Activated CD8-positive, alpha-beta T cell treated with anti-CD3 and anti-CD28 coated beads for 36 hours (primary cell): ENCODE results near the gene CARD14. TPM values are rescaled to one million over a fixed set of nuclear protein-coding genes. Genes with fewer than 3 reads are reported as not detected.
A peak's percentile ranks its signal among the peaks of the same experiment; 100 is the strongest.

Experiments
- ATAC-seq: fragments of 200-7000 bp; cut with Tn5 transposase; one replicate; pipeline ENCODE4 v1.10.0; 2021; ENCODE audit warnings: mild to moderate bottlenecking, moderate library complexity
- CTCF ChIA-PET: fragments of 350-600 bp; sonication (Branson Sonifier 250); formaldehyde crosslinking; loops from one replicate; lab custom pipeline; 2021; ENCODE audit warnings: antibody characterized with exemption; lab: Charles Lee
- POLR2A ChIA-PET: fragments of 350-600 bp; sonication (Branson Sonifier 250); formaldehyde crosslinking; loops from one replicate; lab custom pipeline; 2021; ENCODE audit warnings: antibody characterized with exemption; lab: Charles Lee
- DNase-seq: peaks from one replicate; pipeline ENCODE4 v3.0.0-alpha.2; 2020
- H3K27ac Mint-ChIP-seq: one replicate; pipeline ENCODE4 v1.8.0; 2021; ENCODE audit warnings: mild to moderate bottlenecking, mixed read lengths
- H3K27me3 Mint-ChIP-seq: one replicate; pipeline ENCODE4 v1.8.0; 2021; ENCODE audit warnings: mixed read lengths
- H3K36me3 Mint-ChIP-seq: one replicate; pipeline ENCODE4 v1.8.0; 2021; ENCODE audit warnings: low read depth, mixed read lengths
- H3K4me1 Mint-ChIP-seq: one replicate; pipeline ENCODE4 v1.8.0; 2021; ENCODE audit warnings: low read depth, mixed read lengths
- H3K4me3 Mint-ChIP-seq: one replicate; pipeline ENCODE4 v1.8.0; 2021; ENCODE audit warnings: mild to moderate bottlenecking, moderate library complexity, mixed read lengths
- H3K9me3 Mint-ChIP-seq: one replicate; pipeline ENCODE4 v1.8.0; 2021; ENCODE audit warnings: mixed read lengths
- intact Hi-C: fragments of 100-400 bp; cut with micrococcal nuclease; formaldehyde crosslinking; loops from one replicate; pipeline ENCODE4 v1.10.0; 2022
- total RNA-seq, 2 experiments: library from RNA; stranded (reverse); gene quantifications; one replicate each; pipeline ENCODE4 v1.2.3, GENCODE V29; 2021
- TF ChIP-seq, protein P1 (sequence below): fragments of 200-600 bp; IDR thresholded peaks from one replicate; pipeline ENCODE4 v1.8.0; 2022; ENCODE audit warnings: antibody characterized with exemption, mild to moderate bottlenecking

CARD14 gene
- total RNA-seq, 2 experiments from 2014 or later = 0.11 to 0.50 TPM

DNA sequence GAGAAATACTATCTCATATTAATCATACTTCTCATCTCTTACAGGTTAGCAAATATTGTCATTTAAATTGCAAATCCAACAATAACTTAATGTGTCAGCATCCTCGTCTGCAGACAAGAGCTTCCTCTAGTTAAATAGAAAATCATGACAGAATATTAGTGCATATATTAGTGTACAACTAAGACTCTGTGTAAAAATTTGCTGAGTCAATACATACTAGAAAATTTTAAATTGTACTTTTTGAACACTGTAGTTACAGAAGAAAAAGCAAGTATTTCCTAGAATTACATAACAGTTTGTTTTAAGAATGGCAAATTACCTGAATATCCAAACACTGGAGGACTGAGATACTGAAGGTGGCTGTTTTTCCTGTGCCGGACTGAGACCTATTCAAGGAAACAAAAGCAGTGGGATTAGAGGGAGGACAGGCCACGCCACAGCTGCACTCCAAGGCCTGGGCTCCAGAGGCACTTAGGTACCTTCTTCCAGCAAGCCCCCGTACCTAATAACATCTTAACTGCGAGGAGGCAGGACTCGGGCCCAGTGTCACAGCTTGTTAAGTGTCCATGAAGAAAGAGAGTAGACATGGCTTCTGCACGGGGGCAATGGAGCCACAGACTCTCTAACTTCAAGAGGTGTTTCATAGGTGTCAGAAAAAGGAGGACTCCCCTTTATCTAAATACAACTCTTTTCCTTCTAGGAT, 28.2 kb upstream of the CARD14 start:
- no peak for DNase-seq
- ChIA-PET CTCF (interaction anchor here (4.0 to 5.4 kb wide), 2 partner anchors 40 to 58 kb away, joined by 18 to 26 read pairs; partner anchors contain the start of gene GAA), POLR2A (interaction anchor here (1.0 to 3.2 kb wide), 5 partner anchors 8 to 137 kb away, joined by 3 to 19 read pairs (median 4); partner anchors contain the start of gene GAA)
- no peaks in the 10 kb centered on the region for H3K27me3 Mint-ChIP-seq
- peaks cover 77% of the 10 kb centered on the region for H3K36me3 Mint-ChIP-seq
- no peaks in the 10 kb centered on the region for H3K9me3 Mint-ChIP-seq
- H3K27ac Mint-ChIP-seq = no peak overlapping the region
- H3K4me1 Mint-ChIP-seq = peaks cover 31% of the 10 kb centered on the region
- no peak for ATAC-seq
- intact Hi-C loops = no loop called here
- no peak overlapping the region for H3K4me3 Mint-ChIP-seq
- TF ChIP-seq, protein P1, sequence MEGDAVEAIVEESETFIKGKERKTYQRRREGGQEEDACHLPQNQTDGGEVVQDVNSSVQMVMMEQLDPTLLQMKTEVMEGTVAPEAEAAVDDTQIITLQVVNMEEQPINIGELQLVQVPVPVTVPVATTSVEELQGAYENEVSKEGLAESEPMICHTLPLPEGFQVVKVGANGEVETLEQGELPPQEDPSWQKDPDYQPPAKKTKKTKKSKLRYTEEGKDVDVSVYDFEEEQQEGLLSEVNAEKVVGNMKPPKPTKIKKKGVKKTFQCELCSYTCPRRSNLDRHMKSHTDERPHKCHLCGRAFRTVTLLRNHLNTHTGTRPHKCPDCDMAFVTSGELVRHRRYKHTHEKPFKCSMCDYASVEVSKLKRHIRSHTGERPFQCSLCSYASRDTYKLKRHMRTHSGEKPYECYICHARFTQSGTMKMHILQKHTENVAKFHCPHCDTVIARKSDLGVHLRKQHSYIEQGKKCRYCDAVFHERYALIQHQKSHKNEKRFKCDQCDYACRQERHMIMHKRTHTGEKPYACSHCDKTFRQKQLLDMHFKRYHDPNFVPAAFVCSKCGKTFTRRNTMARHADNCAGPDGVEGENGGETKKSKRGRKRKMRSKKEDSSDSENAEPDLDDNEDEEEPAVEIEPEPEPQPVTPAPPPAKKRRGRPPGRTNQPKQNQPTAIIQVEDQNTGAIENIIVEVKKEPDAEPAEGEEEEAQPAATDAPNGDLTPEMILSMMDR = no peak

DNA sequence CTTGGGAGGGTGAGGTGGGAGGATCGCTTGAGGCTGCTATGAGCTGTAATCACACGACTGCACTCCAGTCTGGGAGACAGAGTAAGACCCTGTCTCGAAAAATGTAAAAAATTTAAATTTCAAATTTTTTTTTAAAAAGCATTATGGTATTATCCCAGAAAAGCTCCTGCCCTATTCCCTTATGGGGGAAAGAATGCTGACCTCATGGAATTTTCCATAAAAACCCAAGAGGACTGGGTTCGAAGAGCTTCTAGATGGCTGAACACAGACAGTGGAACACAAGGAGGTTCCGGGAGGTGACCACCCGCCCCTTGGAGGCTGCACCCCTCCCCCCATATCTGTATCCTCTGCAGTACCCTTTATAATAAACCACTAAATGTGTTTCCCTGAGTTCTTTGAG, 26.9 kb upstream of the CARD14 start:
- H3K4me3 Mint-ChIP-seq = no peak overlapping the region
- H3K27ac Mint-ChIP-seq = no peak overlapping the region
- DNase-seq = no peak
- H3K4me1 Mint-ChIP-seq = peaks cover 31% of the 10 kb centered on the region
- ChIA-PET POLR2A (interaction anchor here (0.6 to 3.2 kb wide), 6 partner anchors 9 to 42 kb away, joined by 3 to 19 read pairs (median 4); partner anchors contain the start of gene GAA), CTCF (interaction anchor here (0.9 to 5.4 kb wide), 3 partner anchors 42 to 135 kb away, joined by 3 to 26 read pairs (median 18); partner anchors contain the start of gene GAA)
- TF ChIP-seq, protein P1 = no peak
- intact Hi-C loops = no loop called here
- ATAC-seq = no peak
- no peaks in the 10 kb centered on the region for H3K27me3 Mint-ChIP-seq
- peaks cover 68% of the 10 kb centered on the region for H3K36me3 Mint-ChIP-seq
- H3K9me3 Mint-ChIP-seq = no peaks in the 10 kb centered on the region

DNA sequence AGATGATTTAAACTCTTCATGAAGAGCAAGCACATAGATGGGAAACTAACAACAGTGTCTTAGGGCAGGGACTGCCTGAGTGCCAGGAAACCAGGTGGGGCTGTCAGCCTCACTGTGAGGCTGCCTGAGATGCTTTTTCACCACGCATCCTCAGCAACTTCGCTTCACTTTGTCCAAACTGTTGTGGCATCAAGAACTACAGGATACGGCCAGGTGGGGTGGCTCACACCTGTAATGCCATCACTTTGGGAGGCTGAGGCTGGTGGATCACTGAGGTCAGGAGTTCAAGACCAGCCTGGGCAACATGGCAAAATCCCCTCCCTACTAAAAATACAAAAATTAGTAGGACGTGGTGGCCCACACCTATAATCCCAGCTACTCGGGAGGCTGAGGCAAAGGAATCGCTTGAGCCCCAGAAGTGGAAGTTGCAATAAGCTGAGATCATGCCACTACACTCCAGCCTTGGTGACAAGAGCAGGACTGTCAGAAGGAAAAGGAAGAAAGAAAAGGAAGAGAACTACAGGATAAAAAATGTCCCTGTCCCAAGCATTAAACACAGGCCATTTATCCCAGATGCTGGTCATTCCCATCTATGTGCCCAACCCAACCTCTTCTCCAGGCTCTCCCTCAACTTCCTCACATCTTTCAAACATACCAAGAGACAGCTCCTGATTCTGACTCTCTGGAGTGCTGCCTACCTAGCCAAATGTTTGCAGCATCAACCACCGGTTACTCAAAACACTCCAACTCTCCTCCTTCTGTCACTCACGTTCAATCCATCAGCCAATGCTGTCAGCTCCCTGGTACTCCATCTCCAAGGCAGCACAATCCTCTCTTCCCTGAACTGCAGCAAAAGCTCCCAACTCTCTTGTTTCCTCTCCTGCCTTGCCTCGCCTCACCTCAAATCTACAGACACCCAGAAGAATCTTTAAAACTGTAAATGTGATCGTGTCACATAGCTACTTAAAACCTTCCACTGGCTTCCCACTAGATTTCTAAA, 24.5 kb upstream of the CARD14 start:
- Mint-ChIP-seq H3K27me3 (no peaks in the 10 kb centered on the region), H3K36me3 (peaks cover 47% of the 10 kb centered on the region), H3K4me1 (peaks cover 33% of the 10 kb centered on the region), H3K27ac (peak overlapping the region; percentile 81), H3K9me3 (no peaks in the 10 kb centered on the region), H3K4me3 (peak overlapping the region; percentile 84)
- DNase-seq (no peak), ATAC-seq (no peak)
- ChIA-PET CTCF (interaction anchor here (0.8 to 5.4 kb wide), 4 partner anchors 44 to 140 kb away, joined by 3 to 26 read pairs (median 12); partner anchors contain the start of gene GAA), POLR2A (interaction anchor here (0.8 to 2.5 kb wide), 19 partner anchors 10 to 309 kb away, joined by 3 to 22 read pairs (median 4); partner anchors contain the start of gene GAA)
- intact Hi-C loops = no loop called here
- TF ChIP-seq, protein P1 = no peak

DNA sequence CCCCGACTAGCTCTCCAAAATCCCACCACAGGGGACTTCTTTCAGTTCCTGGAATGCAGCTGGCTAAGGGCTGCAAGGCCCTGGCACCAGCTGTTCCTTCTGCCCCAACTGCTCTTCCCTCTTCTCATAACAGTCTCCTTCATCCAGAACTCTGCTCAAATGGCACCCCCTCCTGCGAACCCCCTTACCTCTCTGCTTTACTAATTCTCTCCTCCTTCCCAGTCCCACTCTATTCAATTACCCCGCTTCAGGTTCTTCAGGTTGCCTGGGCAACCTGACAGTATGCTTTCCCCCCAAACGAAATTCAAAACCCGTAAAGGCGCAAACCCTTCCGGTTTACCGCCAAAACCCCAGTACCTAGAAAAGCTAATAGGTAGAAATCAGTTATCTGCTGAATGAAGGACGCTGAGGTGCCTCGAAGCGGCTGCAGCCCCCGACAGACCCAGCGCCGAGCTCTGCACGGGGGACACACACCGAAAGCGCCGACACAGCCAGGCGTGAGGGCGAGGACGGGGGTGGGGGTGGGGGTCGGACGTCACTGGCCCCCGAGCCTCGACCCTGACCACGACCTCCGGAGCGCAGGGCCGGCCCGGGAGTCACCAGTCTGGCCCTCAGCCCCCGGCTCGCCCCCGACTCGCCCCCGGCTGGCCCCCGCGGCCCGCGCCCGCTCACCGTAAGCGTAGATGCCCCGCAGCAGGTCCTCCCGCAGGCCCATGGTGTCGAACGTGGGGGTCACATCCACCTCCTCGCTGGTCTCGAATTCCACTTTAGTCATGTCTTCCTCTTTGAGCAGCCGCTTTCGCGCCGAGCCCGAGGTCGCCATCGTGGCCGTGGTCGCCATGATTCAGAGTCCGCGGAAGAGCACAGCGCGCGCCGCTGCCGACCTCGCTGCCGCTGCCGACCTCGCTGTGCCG, 23.5 kb upstream of the CARD14 start:
- DNase-seq (peak; percentile 39), ATAC-seq (no peak)
- TF ChIP-seq, protein P1 = no peak
- H3K36me3 Mint-ChIP-seq = peaks cover 43% of the 10 kb centered on the region
- H3K4me3 Mint-ChIP-seq = peak overlapping the region; percentile 84
- no peaks in the 10 kb centered on the region for H3K9me3 Mint-ChIP-seq
- H3K27me3 Mint-ChIP-seq = no peaks in the 10 kb centered on the region
- H3K27ac Mint-ChIP-seq = peak overlapping the region; percentile 94
- CTCF ChIA-PET = interaction anchor here (0.8 to 5.4 kb wide), 4 partner anchors 45 to 141 kb away, joined by 3 to 26 read pairs (median 12); partner anchors contain the start of gene GAA
- intact Hi-C loops = no loop called here
- peaks cover 33% of the 10 kb centered on the region for H3K4me1 Mint-ChIP-seq
- POLR2A ChIA-PET = interaction anchor here (0.9 to 2.5 kb wide), 18 partner anchors 11 to 308 kb away, joined by 3 to 22 read pairs (median 4); partner anchors contain the start of gene GAA
